PC-9 (cell line): ENCODE data around the gene PHACTR1. TPM values are rescaled to one million over a fixed set of nuclear protein-coding genes. Genes with fewer than 3 reads are reported as not detected.

Source experiments
- BruUV-seq: library from RNA; stranded (reverse); fragments of 400-500 nt; replicated peaks from 2 replicates; lab custom pipeline; 2021; lab: Mats Ljungman, UMichigan
- CTCF ChIA-PET: fragments of 300-600 bp; sonication (Branson Sonifier 250); formaldehyde crosslinking; loops from one replicate; lab custom pipeline; 2022; ENCODE audit warnings: antibody characterized with exemption; lab: Charles Lee
- POLR2A ChIA-PET: fragments of 300-600 bp; sonication (Branson Sonifier 250); formaldehyde crosslinking; loops from one replicate; lab custom pipeline; 2022; ENCODE audit warnings: antibody characterized with exemption; ENCODE audit not compliant: unreplicated experiment; lab: Charles Lee
- DNase-seq, 2 experiments: peaks; one replicate each; pipeline versions ENCODE4 v3.0.0 to v3.0.0-alpha.2; 2015 to 2022; ENCODE audit warnings: mixed read lengths in 1 of 2
- H2AFZ ChIP-seq: fragments of 200-600 bp; sonication (generic); 2 replicates; pipeline ENCODE4 v1.8.1; 2017; ENCODE audit warnings: antibody characterized with exemption
- H3F3A ChIP-seq: fragments of 200-600 bp; sonication (generic); 2 replicates; pipeline ENCODE4 v1.8.1; 2017; ENCODE audit warnings: antibody characterized with exemption, mild to moderate bottlenecking, low read depth; ENCODE audit not compliant: insufficient read depth
- H3K27ac ChIP-seq: fragments of 200-600 bp; sonication (generic); 2 replicates; pipeline ENCODE4 v1.6.1; 2016; ENCODE audit warnings: mixed run types
- H3K27me3 ChIP-seq: fragments of 200-600 bp; sonication (generic); 2 replicates; pipeline ENCODE4 v1.6.1; 2016; ENCODE audit warnings: low read depth, mixed run types; ENCODE audit not compliant: insufficient read depth
- H3K36me3 ChIP-seq: fragments of 200-600 bp; sonication (generic); 2 replicates; pipeline ENCODE4 v1.6.1; 2016; ENCODE audit warnings: low read depth, mixed run types
- H3K4me1 ChIP-seq: fragments of 200-600 bp; sonication (generic); replicated peaks from 2 replicates; pipeline ENCODE4 v1.6.1; 2016; ENCODE audit warnings: mixed run types; ENCODE audit not compliant: insufficient read depth
- H3K4me2 ChIP-seq: fragments of 200-600 bp; sonication (generic); 2 replicates; pipeline ENCODE4 v1.6.1; 2017; ENCODE audit warnings: mixed run types
- H3K4me3 ChIP-seq: fragments of 200-600 bp; sonication (generic); 2 replicates; pipeline ENCODE4 v1.6.1; 2016; ENCODE audit warnings: mixed run types
- H3K79me2 ChIP-seq: fragments of 200-600 bp; sonication (generic); 2 replicates; pipeline ENCODE4 v1.6.1; 2017; ENCODE audit warnings: low read depth, mixed run types
- H3K9me2 ChIP-seq: fragments of 200-600 bp; sonication (generic); 2 replicates; pipeline ENCODE4 v1.8.1; 2017; ENCODE audit warnings: mild to moderate bottlenecking; ENCODE audit not compliant: insufficient read depth
- H3K9me3 ChIP-seq: fragments of 200-600 bp; sonication (generic); 2 replicates; pipeline ENCODE4 v1.8.1; 2016; ENCODE audit warnings: low read depth; ENCODE audit not compliant: insufficient read depth
- H4K20me1 ChIP-seq: fragments of 200-600 bp; sonication (generic); 2 replicates; pipeline ENCODE4 v1.8.1; 2017; ENCODE audit not compliant: insufficient read depth
- CTCF ChIP-seq: fragments of 200-600 bp; sonication (generic); conservative IDR thresholded peaks from 2 replicates; pipeline ENCODE4 v1.6.1; 2017; ENCODE audit warnings: mixed run types, antibody characterized with exemption, mild to moderate bottlenecking, moderate library complexity
- EZH2 ChIP-seq: fragments of 200-600 bp; sonication (generic); IDR thresholded peaks from 2 replicates; pipeline ENCODE4 v1.8.0; 2017; ENCODE audit warnings: antibody characterized with exemption, low read depth
- intact Hi-C: fragments of 100-400 bp; cut with micrococcal nuclease; formaldehyde crosslinking; loops from one replicate; pipeline ENCODE4 v1.10.0; 2022; ENCODE audit not compliant: unreplicated experiment
- total RNA-seq: library from RNA; stranded (reverse); gene quantifications from 2 replicates; pipeline ENCODE4 v1.2.3, GENCODE V29; 2021

The PHACTR1 gene
- total RNA-seq, 1 experiment from 2014 or later, result not detected

- CTCF ChIA-PET, result no interaction called here
- Histone ChIP-seq H3K36me3 (no peaks in the 10 kb centered on the region), H3K4me2 (no peak overlapping the region), H3K27ac (no peak overlapping the region), H3K27me3 (no peaks in the 10 kb centered on the region), H4K20me1 (no peaks in the 10 kb centered on the region), H3F3A (no peaks in the 10 kb centered on the region), H3K79me2 (no peaks in the 10 kb centered on the region), H3K4me1 (no peaks in the 10 kb centered on the region), H3K9me3 (no peaks in the 10 kb centered on the region), H3K4me3 (no peak overlapping the region), H3K9me2 (0 out of 2 replicates have a peak, but pooled peaks cover 3% of the 10 kb centered on the region), H2AFZ (no peak overlapping the region)
- BruUV-seq, result no TSS peak
- intact Hi-C loops, result no loop called here
- no peak for DNase-seq
- TF ChIP-seq CTCF (no peak), EZH2 (no peak)
- POLR2A ChIA-PET, result no interaction called here
These were observed 430.8 kb downstream of the PHACTR1 start for GRCh38 chr6:13147376-13147775.

- H3K27me3 ChIP-seq, result no peaks in the 10 kb centered on the region
- no peak overlapping the region for H2AFZ ChIP-seq
- no peaks in the 10 kb centered on the region for H4K20me1 ChIP-seq
- no peaks in the 10 kb centered on the region for H3K4me1 ChIP-seq
- H3K36me3 ChIP-seq, result no peaks in the 10 kb centered on the region
- H3K9me3 ChIP-seq, result no peaks in the 10 kb centered on the region
- CTCF ChIA-PET, result no interaction called here
- no peaks in the 10 kb centered on the region for H3F3A ChIP-seq
- no peaks in the 10 kb centered on the region for H3K79me2 ChIP-seq
- TF ChIP-seq CTCF (no peak), EZH2 (no peak)
- POLR2A ChIA-PET, result no interaction called here
- intact Hi-C loops, result no loop called here
- H3K27ac ChIP-seq, result no peak overlapping the region
- H3K4me3 ChIP-seq, result no peak overlapping the region
- no peak for DNase-seq
- 0 out of 2 replicates have a peak, but pooled peaks cover 3% of the 10 kb centered on the region for H3K9me2 ChIP-seq
- BruUV-seq, result no TSS peak
- no peak overlapping the region for H3K4me2 ChIP-seq
These were observed 431.2 kb downstream of the PHACTR1 start for GRCh38 chr6:13147782-13148181.

GRCh38 chr6:13152764-13153163 lies 436.2 kb downstream of the PHACTR1 start:
- H3K4me3 ChIP-seq, result no peak overlapping the region
- CTCF ChIA-PET, result no interaction called here
- no TSS peak for BruUV-seq
- H3K9me3 ChIP-seq, result no peaks in the 10 kb centered on the region
- no peak for TF ChIP-seq EZH2
- no peak for TF ChIP-seq CTCF
- H3K4me1 ChIP-seq, result no peaks in the 10 kb centered on the region
- H3K79me2 ChIP-seq, result no peaks in the 10 kb centered on the region
- intact Hi-C loops, result no loop called here
- no peaks in the 10 kb centered on the region for H3K9me2 ChIP-seq
- no peaks in the 10 kb centered on the region for H4K20me1 ChIP-seq
- no peaks in the 10 kb centered on the region for H3F3A ChIP-seq
- H3K4me2 ChIP-seq, result no peak overlapping the region
- no peak for DNase-seq
- peaks cover 28% of the 10 kb centered on the region; the same call in 1 of the 2 replicates for H3K27me3 ChIP-seq
- no peaks in the 10 kb centered on the region for H3K36me3 ChIP-seq
- H2AFZ ChIP-seq, result no peak overlapping the region
- POLR2A ChIA-PET, result no interaction called here
- H3K27ac ChIP-seq, result no peak overlapping the region
